IMR-90 (cell line): ENCODE measurements around the gene NEK6. TPM values are rescaled to one million over a fixed set of nuclear protein-coding genes. Genes with fewer than 3 reads are reported as not detected.
A peak's percentile ranks its signal among the peaks of the same experiment; 100 is the strongest.

Source experiments
- ATAC-seq: fragments of 200-7000 bp; cut with Tn5 transposase; 2 replicates; pipeline ENCODE4 v1.9.1; 2020; ENCODE audit warnings: low read depth, mild to moderate bottlenecking, moderate library complexity
- BruUV-seq: library from RNA; stranded (reverse); fragments of 400-500 nt; replicated peaks from 2 replicates; lab custom pipeline; 2021; lab: Mats Ljungman, UMichigan
- CTCF ChIA-PET: fragments of 300-600 bp; formaldehyde crosslinking; extraction: SDS; loops from one replicate; lab custom pipeline; 2021; ENCODE audit warnings: antibody characterized with exemption; lab: Yijun Ruan, JAX
- POLR2A ChIA-PET: fragments of 300-600 bp; sonication (Branson Sonifier 250); formaldehyde crosslinking; loops from one replicate; lab custom pipeline; 2022; ENCODE audit warnings: antibody characterized with exemption; ENCODE audit not compliant: unreplicated experiment; lab: Charles Lee
- DNase-seq: peaks from one replicate; pipeline ENCODE4 v3.0.0; 2013
- H2AFZ ChIP-seq: replicated peaks from 2 replicates; pipeline ENCODE3; 2013; ENCODE audit warnings: low read length, mild to moderate bottlenecking; ENCODE audit not compliant: poor library complexity
- H2AK5ac ChIP-seq: 2 replicates; pipeline ENCODE4 v1.6.1; 2013; ENCODE audit warnings: low read depth, low read length, inconsistent platforms
- H2AK9ac ChIP-seq: replicated peaks from 2 replicates; pipeline ENCODE3; 2013; ENCODE audit warnings: mild to moderate bottlenecking, low read depth, low read length, moderate library complexity; ENCODE audit not compliant: poor library complexity
- H2BK120ac ChIP-seq: 2 replicates; pipeline ENCODE4 v1.6.1; 2013; ENCODE audit warnings: low read depth, low read length, inconsistent platforms
- H2BK15ac ChIP-seq: 3 replicates; pipeline ENCODE4 v1.6.1; 2013; ENCODE audit warnings: low read depth, low read length, inconsistent platforms
- H2BK20ac ChIP-seq: 2 replicates; pipeline ENCODE4 v1.6.1; 2013; ENCODE audit warnings: low read depth, mild to moderate bottlenecking, inconsistent platforms, low read length, moderate library complexity
- H2BK5ac ChIP-seq: 2 replicates; pipeline ENCODE4 v1.6.1; 2013; ENCODE audit warnings: mild to moderate bottlenecking, low read depth, low read length, inconsistent platforms; ENCODE audit not compliant: poor library complexity, severe bottlenecking
- H3K14ac ChIP-seq: replicated peaks from 2 replicates; pipeline ENCODE4 v1.6.1; 2013; ENCODE audit warnings: low read depth, low read length, inconsistent platforms
- H3K18ac ChIP-seq: 2 replicates; pipeline ENCODE4 v1.6.1; 2013; ENCODE audit warnings: low read depth, low read length, control low read depth
- H3K23ac ChIP-seq: 2 replicates; pipeline ENCODE4 v1.6.1; 2013; ENCODE audit warnings: low read depth, low read length, inconsistent platforms
- H3K27ac ChIP-seq: 2 replicates; pipeline ENCODE4 v1.5.1; 2013; ENCODE audit warnings: mild to moderate bottlenecking, control low read depth, low read length; ENCODE audit not compliant: insufficient read depth
- H3K27me3 ChIP-seq: 2 replicates; pipeline ENCODE4 v1.6.1; 2013; ENCODE audit warnings: low read length; ENCODE audit not compliant: control insufficient read depth, insufficient read depth
- H3K36me3 ChIP-seq: 2 replicates; pipeline ENCODE4 v1.6.1; 2013; ENCODE audit warnings: low read length, mixed read lengths; ENCODE audit not compliant: control insufficient read depth, insufficient read depth
- H3K4ac ChIP-seq: 2 replicates; pipeline ENCODE4 v1.6.1; 2013; ENCODE audit warnings: low read depth, low read length, inconsistent platforms
- H3K4me1 ChIP-seq: 2 replicates; pipeline ENCODE4 v1.6.1; 2013; ENCODE audit warnings: low read length, mixed read lengths; ENCODE audit not compliant: control insufficient read depth, insufficient read depth
- H3K4me2 ChIP-seq: 2 replicates; pipeline ENCODE4 v1.6.1; 2013; ENCODE audit warnings: low read depth, mild to moderate bottlenecking, control low read depth, low read length, moderate library complexity
- H3K4me3 ChIP-seq: 2 replicates; pipeline ENCODE4 v1.5.1; 2013; ENCODE audit warnings: low read depth, mild to moderate bottlenecking, control low read depth, low read length, moderate library complexity; ENCODE audit not compliant: insufficient read depth
- H3K56ac ChIP-seq: 2 replicates; pipeline ENCODE4 v1.6.1; 2013; ENCODE audit warnings: low read length, inconsistent platforms; ENCODE audit not compliant: insufficient read depth; ENCODE audit errors: extremely low read depth
- H3K79me1 ChIP-seq, 2 experiments: 2 replicates each; pipeline ENCODE4 v1.6.1; 2013; ENCODE audit warnings: low read length in 2 of 2, inconsistent platforms in 1 of 2, low read depth in 1 of 2
- H3K9ac ChIP-seq: 2 replicates; pipeline ENCODE4 v1.6.1; 2013; ENCODE audit warnings: low read depth, low read length, control low read depth
- H3K9me1 ChIP-seq: 2 replicates; pipeline ENCODE4 v1.6.1; 2013; ENCODE audit warnings: low read length, inconsistent platforms; ENCODE audit not compliant: insufficient read depth
- H3K9me3 ChIP-seq: 2 replicates; pipeline ENCODE4 v1.6.1; 2013; ENCODE audit warnings: low read length; ENCODE audit not compliant: control insufficient read depth, insufficient read depth
- H4K20me1 ChIP-seq: 2 replicates; pipeline ENCODE4 v1.6.1; 2013; ENCODE audit warnings: low read length, inconsistent platforms; ENCODE audit not compliant: insufficient read depth
- H4K5ac ChIP-seq: 2 replicates; pipeline ENCODE4 v1.6.1; 2013; ENCODE audit warnings: mild to moderate bottlenecking, low read depth, low read length, control low read depth
- H4K8ac ChIP-seq, 2 experiments: 2 replicates each; pipeline ENCODE4 v1.6.1; 2013; ENCODE audit warnings: low read depth in 2 of 2, low read length in 2 of 2, control low read depth in 1 of 2, inconsistent platforms in 1 of 2
- H4K91ac ChIP-seq: 2 replicates; pipeline ENCODE4 v1.6.1; 2013; ENCODE audit warnings: low read depth, low read length, inconsistent platforms; ENCODE audit not compliant: insufficient read depth
- CHD1 ChIP-seq: IDR thresholded peaks from 2 replicates; pipeline ENCODE4 v1.6.1; 2012; ENCODE audit warnings: low read depth, low read length, improper control_type of control experiment
- RCOR1 ChIP-seq: IDR thresholded peaks from 2 replicates; pipeline ENCODE4 v1.6.1; 2012; ENCODE audit warnings: mild to moderate bottlenecking, low read length, improper control_type of control experiment; ENCODE audit not compliant: insufficient replicate concordance
- whole genome bisulfite sequencing, 2 experiments: methylation state at CpG; one replicate each; pipeline versions ENCODE4 v1.1.5 to v1.1.7; 2013; ENCODE audit warnings: missing lambda C conversion rate in 2 of 2; ENCODE audit not compliant: insufficient read length in 1 of 2; ENCODE audit errors: extremely low coverage in 2 of 2; 5-methylcytosine and 5-hydroxymethylcytosine counted together
- dilution Hi-C: fragments of 300-500 bp; cut with HindIII; formaldehyde crosslinking; loops from one replicate; pipeline ENCODE4 v1.14.3; 2018; ENCODE audit warnings: low sequenced_read_pairs; ENCODE audit not compliant: unreplicated experiment
- in situ Hi-C: fragments of 300-500 bp; cut with MboI; formaldehyde crosslinking; loops from 3 replicates; pipeline ENCODE4 v1.14.3; 2019; ENCODE audit warnings: low sequenced_read_pairs, inconsistent platforms, mixed read lengths
- intact Hi-C: fragments of 100-400 bp; cut with micrococcal nuclease; formaldehyde crosslinking; loops from 2 replicates; pipeline ENCODE4 v1.10.0; 2022
- polyA plus RNA-seq, 3 experiments: library from polyadenylated mRNA; depleted of rRNA; stranded (reverse); fragments of >200 nt; gene quantifications; 2 replicates each; pipeline ENCODE4 v1.2.3, GENCODE V29; 2012; ENCODE audit warnings: low replicate concordance in 1 of 3
- total RNA-seq: library from RNA; depleted of rRNA; stranded (reverse); fragments of >200 nt; gene quantifications from 2 replicates; pipeline ENCODE4 v1.2.3, GENCODE V29; 2012

Gene NEK6
- total and polyA plus RNA-seq, 2 of the 4 experiments (the other 2 are of a cell fraction) = 79.9 to 112 TPM

DNA sequence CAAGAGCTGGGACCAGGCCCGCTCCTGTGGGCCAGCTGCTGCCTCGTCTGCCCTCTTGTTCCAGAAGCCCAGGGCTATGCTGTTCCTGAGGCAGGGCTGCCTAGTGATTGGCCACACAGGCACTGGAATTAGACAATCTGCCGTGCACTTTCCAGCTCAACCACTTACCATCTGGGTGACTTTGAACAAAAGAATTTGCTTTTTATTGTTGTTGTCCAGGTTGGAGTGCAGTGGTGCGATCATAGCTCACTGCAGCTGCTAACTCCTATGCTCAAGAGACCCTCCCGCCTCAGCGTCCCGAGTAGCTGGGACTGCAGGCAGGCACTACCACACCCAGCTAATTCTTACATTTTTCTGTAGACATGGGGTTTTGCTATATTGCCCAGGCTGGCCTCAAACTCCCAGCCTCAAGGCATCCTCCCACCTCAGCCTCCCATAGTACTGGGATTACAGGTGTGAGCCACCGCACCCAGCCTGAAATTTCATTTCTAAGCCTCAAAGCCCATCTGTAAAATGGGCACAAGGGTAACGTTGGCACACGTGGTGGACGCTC is 1.2 kb upstream of the NEK6 start:
- Histone ChIP-seq H4K20me1 (peaks cover 15% of the 10 kb centered on the region), H2BK15ac (peak overlapping the region; percentile 73; the same call in 2 of the 3 replicates), H3K23ac (peak overlapping the region; percentile 14; the same call in 1 of the 2 replicates), H3K4ac (peak overlapping the region; percentile 95), H4K8ac (peak overlapping the region; percentile 86 to 97), H3K14ac (peak overlapping the region; percentile 96; the same call in 1 of the 2 replicates), H3K9me3 (no peaks in the 10 kb centered on the region), H2BK120ac (peak overlapping the region; percentile 91), H4K91ac (peak overlapping the region; percentile 97), H4K5ac (peak overlapping the region; percentile 94; the same call in 1 of the 2 replicates), H3K9me1 (peaks cover 15% of the 10 kb centered on the region), H3K79me1 (peaks cover 3 to 30% of the 10 kb centered on the region in 2 experiments; a peak in 3 of 4 replicates), H2AK5ac (peak overlapping the region; percentile 97), H3K18ac (no peak overlapping the region), H3K4me3 (no peak overlapping the region), H2BK5ac (peak overlapping the region; percentile 100), H3K4me2 (no peak overlapping the region), H3K27me3 (no peaks in the 10 kb centered on the region), H3K36me3 (0 out of 2 replicates have a peak, but pooled peaks cover 2% of the 10 kb centered on the region), H2AFZ (peak overlapping the region; percentile 58), H2BK20ac (peak overlapping the region; percentile 88), H3K27ac (peak overlapping the region; percentile 94; the same call in 1 of the 2 replicates), H3K56ac (no peak overlapping the region), H2AK9ac (peak overlapping the region; percentile 97), H3K9ac (no peak overlapping the region), H3K4me1 (peaks cover 31% of the 10 kb centered on the region)
- peak; percentile 56 for TF ChIP-seq RCOR1
- TF ChIP-seq CHD1 = no peak
- dilution Hi-C loops (no loop called here), intact Hi-C loops (loop anchor here (10.0 kb wide), 3 partner anchors 202 to 712 kb away; no protein-coding TSS in a partner anchor), in situ Hi-C loops (no loop called here)
- ChIA-PET POLR2A (interaction anchor here (0.6 kb wide), 1 partner anchor 841 kb away, joined by 3 read pairs; no protein-coding TSS in a partner anchor), CTCF (interaction anchor here (0.5 to 1.0 kb wide), 3 partner anchors 10 to 133 kb away, joined by 3 read pairs; no protein-coding TSS in a partner anchor)
- DNase-seq (peak; percentile 86), ATAC-seq (peak; percentile 30)
- no TSS peak for BruUV-seq
- WGBS, 2 experiments = 100% methylated on average over 1 of the region's 11 CpGs; no CpG with 5 or more reads in 1 of the 2 experiments
